Activated CD8-positive, alpha-beta memory T cell treated with anti-CD3 and anti-CD28 coated beads, Interleukin-2, amount 10 ng/mL, durations not matched to agents 7 days and 5 days (primary cell): ENCODE results near the gene SMAD3. TPM values are rescaled to one million over a fixed set of nuclear protein-coding genes. Genes with fewer than 3 reads are reported as not detected.
"Not testable (repeated sequence)": the region's sequence is repeated elsewhere in the genome, so short reads cannot be mapped to it uniquely, and the experiment has no call there.

Source experiments
- ATAC-seq: fragments of 150-1000 bp; cut with Tn5 transposase; one replicate; pipeline ENCODE4 v1.10.0; 2021; ENCODE audit warnings: moderate library complexity
- CTCF ChIA-PET: fragments of 350-600 bp; sonication (Branson Sonifier 250); formaldehyde crosslinking; loops from one replicate; lab custom pipeline; 2021; ENCODE audit warnings: antibody characterized with exemption; lab: Charles Lee
- DNase-seq: peaks from one replicate; pipeline ENCODE4 v3.0.0-alpha.2; 2020
- H3K27ac Mint-ChIP-seq: one replicate; pipeline ENCODE4 v1.8.0; 2021; ENCODE audit warnings: mild to moderate bottlenecking, mixed read lengths
- H3K27me3 Mint-ChIP-seq: one replicate; pipeline ENCODE4 v1.8.0; 2021; ENCODE audit warnings: mixed read lengths
- H3K36me3 Mint-ChIP-seq: one replicate; pipeline ENCODE4 v1.8.0; 2021; ENCODE audit warnings: mild to moderate bottlenecking, mixed read lengths
- H3K4me1 Mint-ChIP-seq: one replicate; pipeline ENCODE4 v1.8.0; 2021; ENCODE audit warnings: mixed read lengths
- H3K4me3 Mint-ChIP-seq: one replicate; pipeline ENCODE4 v1.8.0; 2021; ENCODE audit warnings: mild to moderate bottlenecking, moderate library complexity, mixed read lengths
- H3K9me3 Mint-ChIP-seq: one replicate; pipeline ENCODE4 v1.8.0; 2022; ENCODE audit warnings: low read depth, mixed read lengths
- total RNA-seq, 2 experiments: library from RNA; stranded (reverse); gene quantifications; one replicate each; pipeline ENCODE4 v1.2.3, GENCODE V29; 2021

The SMAD3 gene
- total RNA-seq, 2 experiments from 2014 or later, result 87.1 to 88.0 TPM

DNA sequence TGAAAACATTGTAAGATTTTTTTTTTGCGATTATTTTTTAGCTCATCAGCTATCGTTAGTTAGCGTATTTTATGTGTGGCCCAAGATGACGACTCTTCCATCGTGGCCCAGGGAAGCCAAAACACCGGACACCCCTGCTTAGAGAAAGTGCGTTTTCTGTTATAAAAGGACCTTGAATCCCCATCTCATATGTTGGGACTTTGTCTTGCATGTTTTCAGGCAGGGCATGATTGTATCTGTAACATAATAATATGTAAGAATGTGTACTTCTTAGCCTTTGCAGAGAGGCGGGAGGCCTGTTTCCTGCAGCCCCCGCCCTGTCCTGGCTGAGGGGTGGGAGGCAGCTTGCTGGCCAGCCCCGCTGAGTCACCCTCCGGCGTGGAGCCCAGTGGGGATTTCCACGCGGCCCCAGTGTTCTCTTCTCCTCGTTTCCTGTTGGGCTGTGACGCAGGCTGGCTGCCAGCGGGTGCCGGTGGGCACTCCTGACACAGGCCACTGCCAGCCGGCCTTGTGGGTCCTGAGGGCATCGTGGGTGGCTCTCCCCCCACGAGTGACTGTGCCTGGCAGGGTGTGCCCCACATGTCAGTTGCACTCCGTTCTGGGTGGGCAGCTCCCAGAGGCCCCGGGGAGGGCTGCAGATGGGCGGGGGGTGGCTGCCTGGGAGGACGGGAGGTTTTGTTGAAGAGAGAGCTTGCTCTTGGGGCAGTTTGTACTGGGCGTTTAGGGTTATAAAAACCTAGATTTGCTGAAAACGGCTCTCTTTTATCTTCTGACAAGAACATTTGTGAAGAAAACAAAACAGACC is 55.6 kb downstream of the SMAD3 start:
- peak overlapping the region; percentile 38 for H3K4me3 Mint-ChIP-seq
- peaks cover 84% of the 10 kb centered on the region for H3K4me1 Mint-ChIP-seq
- CTCF ChIA-PET, result interaction anchor here (0.9 to 4.3 kb wide), 7 partner anchors 10 to 59 kb away, joined by 3 to 18 read pairs (median 3); no protein-coding TSS in a partner anchor
- peak overlapping the region; percentile 92 for H3K27ac Mint-ChIP-seq
- H3K9me3 Mint-ChIP-seq, result no peaks in the 10 kb centered on the region
- H3K36me3 Mint-ChIP-seq, result peaks cover 28% of the 10 kb centered on the region
- H3K27me3 Mint-ChIP-seq, result no peaks in the 10 kb centered on the region
- DNase-seq (peak; percentile 90), ATAC-seq (peak; percentile 95)

DNA sequence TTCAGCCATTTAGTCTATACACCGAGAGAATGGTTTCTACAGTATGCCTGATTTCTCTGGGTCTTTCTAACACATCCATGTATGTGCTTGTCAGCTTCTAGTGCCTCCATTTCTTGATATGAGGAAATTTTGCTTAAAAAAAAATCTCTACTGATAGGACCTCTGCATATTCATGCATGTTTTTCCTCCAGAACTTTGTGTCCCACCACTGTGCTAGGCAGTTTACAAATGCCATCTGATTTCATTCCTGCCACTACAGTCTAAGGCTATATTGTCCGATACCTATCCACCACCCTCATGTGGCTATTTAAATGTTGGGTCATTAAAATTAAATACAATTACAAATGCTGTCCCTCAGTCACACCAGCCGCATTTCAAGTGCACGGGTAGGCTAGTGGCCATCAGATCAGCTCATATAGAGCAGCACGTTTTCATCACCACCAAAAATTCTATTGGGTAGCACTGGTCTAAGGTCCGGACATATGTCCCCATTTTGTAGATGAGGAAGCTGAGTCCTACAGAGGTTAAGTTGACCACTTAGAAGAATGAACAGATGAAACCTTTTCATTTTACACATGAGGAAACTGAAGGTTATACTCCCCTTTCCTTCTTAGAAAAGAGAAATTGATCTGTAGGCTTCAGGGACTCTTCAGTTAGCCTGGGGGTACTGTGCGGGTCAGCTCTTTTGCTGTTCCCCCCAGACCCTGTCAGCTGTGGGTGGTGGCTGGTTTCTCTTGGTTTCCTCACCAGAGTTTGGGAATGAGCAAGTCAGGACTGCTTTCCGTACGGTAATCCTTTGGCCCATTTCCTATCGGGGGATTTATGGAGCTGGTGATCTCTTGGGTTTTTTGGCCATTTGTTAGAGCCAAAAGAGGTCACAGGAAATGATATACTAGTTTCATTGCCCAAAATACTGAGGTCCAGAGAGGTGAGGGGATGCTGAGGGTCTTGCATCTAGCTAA is 56.5 kb downstream of the SMAD3 start:
- no peak for ATAC-seq
- H3K4me1 Mint-ChIP-seq, result peaks cover 84% of the 10 kb centered on the region
- CTCF ChIA-PET, result interaction anchor here (1.0 to 4.3 kb wide), 4 partner anchors 11 to 115 kb away, joined by 3 to 18 read pairs (median 5); no protein-coding TSS in a partner anchor
- H3K36me3 Mint-ChIP-seq, result peaks cover 22% of the 10 kb centered on the region
- no peaks in the 10 kb centered on the region for H3K27me3 Mint-ChIP-seq
- no peak overlapping the region for H3K4me3 Mint-ChIP-seq
- peak overlapping the region; percentile 92 for H3K27ac Mint-ChIP-seq
- no peaks in the 10 kb centered on the region for H3K9me3 Mint-ChIP-seq
- no peak for DNase-seq

GRCh38 chr15:67122816-67123215 is 57.4 kb downstream of the SMAD3 start:
- ATAC-seq, DNase-seq, H3K27me3 Mint-ChIP-seq, H3K4me3 Mint-ChIP-seq, H3K27ac Mint-ChIP-seq, H3K9me3 Mint-ChIP-seq: not testable (repeated sequence)
- Mint-ChIP-seq H3K4me1 (peaks cover 83% of the 10 kb centered on the region), H3K36me3 (peaks cover 24% of the 10 kb centered on the region)
- CTCF ChIA-PET, result interaction anchor here (1.0 to 2.3 kb wide), 3 partner anchors 12 to 114 kb away, joined by 3 to 7 read pairs (median 3); no protein-coding TSS in a partner anchor

DNA sequence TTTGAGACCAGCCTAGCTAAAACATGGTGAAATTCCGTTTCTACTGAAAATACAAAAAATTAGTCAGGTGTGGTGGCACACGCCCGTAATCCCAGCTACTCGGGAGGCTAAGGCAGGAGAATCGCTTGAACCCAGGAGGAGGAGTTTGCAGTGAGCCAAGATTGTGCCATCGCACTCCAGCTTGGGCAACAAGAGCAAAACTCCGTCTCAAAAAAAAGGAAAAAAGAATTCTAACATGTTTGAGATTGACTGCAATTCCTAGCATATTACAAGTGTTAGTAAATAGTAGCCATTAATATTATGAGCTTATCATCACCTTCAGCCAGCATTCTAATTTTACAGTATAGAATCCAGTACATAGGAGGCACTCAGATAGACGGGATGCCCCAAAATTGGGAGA is 57.9 kb downstream of the SMAD3 start:
- not testable (repeated sequence) for ATAC-seq

DNA sequence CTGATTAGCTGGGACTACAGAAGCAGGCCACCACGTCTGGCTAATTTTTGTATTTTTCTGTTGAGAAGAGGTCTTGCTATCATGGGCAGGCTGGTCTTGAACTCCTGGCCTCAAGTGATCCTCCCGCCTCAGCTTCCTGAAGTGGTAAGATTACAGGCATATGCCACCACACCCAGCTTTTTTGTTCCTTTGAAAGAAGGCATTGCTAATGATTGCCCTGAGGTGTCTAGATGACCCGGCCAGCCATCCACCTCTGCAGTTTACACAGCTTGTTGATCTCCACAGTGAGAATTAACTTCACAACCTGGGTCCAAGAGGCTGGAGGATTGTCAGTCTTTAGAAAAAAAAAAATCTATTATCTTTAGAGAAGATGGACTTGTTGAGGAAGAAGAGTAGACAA is 58.7 kb downstream of the SMAD3 start:
- Mint-ChIP-seq H3K9me3 (no peaks in the 10 kb centered on the region), H3K27ac (peak overlapping the region; percentile 69), H3K36me3 (peaks cover 14% of the 10 kb centered on the region), H3K4me1 (peaks cover 79% of the 10 kb centered on the region), H3K27me3 (no peaks in the 10 kb centered on the region), H3K4me3 (no peak overlapping the region)
- no peak for DNase-seq
- CTCF ChIA-PET, result interaction anchor here (1.2 to 1.6 kb wide), 3 partner anchors 10 to 25 kb away, joined by 3 to 4 read pairs (median 3); no protein-coding TSS in a partner anchor
- no peak for ATAC-seq

More for the DNA sequence above, 57.9 kb downstream of the SMAD3 start:
- H3K9me3 Mint-ChIP-seq, H3K27ac Mint-ChIP-seq, DNase-seq, H3K4me3 Mint-ChIP-seq, H3K27me3 Mint-ChIP-seq: not testable (repeated sequence)
- H3K4me1 Mint-ChIP-seq, result peaks cover 82% of the 10 kb centered on the region
- CTCF ChIA-PET, result interaction anchor here (0.7 to 2.3 kb wide), 4 partner anchors 11 to 38 kb away, joined by 3 to 7 read pairs (median 4); no protein-coding TSS in a partner anchor
- peaks cover 21% of the 10 kb centered on the region for H3K36me3 Mint-ChIP-seq

- DNase-seq (no peak), ATAC-seq (no peak)
- Mint-ChIP-seq H3K27me3 (no peaks in the 10 kb centered on the region), H3K4me1 (peaks cover 75% of the 10 kb centered on the region), H3K4me3 (no peak overlapping the region), H3K9me3 (no peaks in the 10 kb centered on the region), H3K36me3 (peaks cover 11% of the 10 kb centered on the region), H3K27ac (peak overlapping the region; percentile 69)
- CTCF ChIA-PET, result interaction anchor here (1.2 to 1.6 kb wide), 3 partner anchors 9 to 26 kb away, joined by 3 to 4 read pairs (median 3); no protein-coding TSS in a partner anchor
These were observed 59.6 kb downstream of the SMAD3 start for GRCh38 chr15:67124911-67125588.

GRCh38 chr15:67125589-67126502 is 60.4 kb downstream of the SMAD3 start:
- no peak overlapping the region for H3K4me3 Mint-ChIP-seq
- DNase-seq, result no peak
- ATAC-seq, result no peak
- CTCF ChIA-PET, result interaction anchor here (1.6 kb wide), 1 partner anchor 16 kb away, joined by 3 read pairs; no protein-coding TSS in a partner anchor
- H3K36me3 Mint-ChIP-seq, result peaks cover 7% of the 10 kb centered on the region
- no peaks in the 10 kb centered on the region for H3K9me3 Mint-ChIP-seq
- no peaks in the 10 kb centered on the region for H3K27me3 Mint-ChIP-seq
- peaks cover 75% of the 10 kb centered on the region for H3K4me1 Mint-ChIP-seq
- no peak overlapping the region for H3K27ac Mint-ChIP-seq

DNA sequence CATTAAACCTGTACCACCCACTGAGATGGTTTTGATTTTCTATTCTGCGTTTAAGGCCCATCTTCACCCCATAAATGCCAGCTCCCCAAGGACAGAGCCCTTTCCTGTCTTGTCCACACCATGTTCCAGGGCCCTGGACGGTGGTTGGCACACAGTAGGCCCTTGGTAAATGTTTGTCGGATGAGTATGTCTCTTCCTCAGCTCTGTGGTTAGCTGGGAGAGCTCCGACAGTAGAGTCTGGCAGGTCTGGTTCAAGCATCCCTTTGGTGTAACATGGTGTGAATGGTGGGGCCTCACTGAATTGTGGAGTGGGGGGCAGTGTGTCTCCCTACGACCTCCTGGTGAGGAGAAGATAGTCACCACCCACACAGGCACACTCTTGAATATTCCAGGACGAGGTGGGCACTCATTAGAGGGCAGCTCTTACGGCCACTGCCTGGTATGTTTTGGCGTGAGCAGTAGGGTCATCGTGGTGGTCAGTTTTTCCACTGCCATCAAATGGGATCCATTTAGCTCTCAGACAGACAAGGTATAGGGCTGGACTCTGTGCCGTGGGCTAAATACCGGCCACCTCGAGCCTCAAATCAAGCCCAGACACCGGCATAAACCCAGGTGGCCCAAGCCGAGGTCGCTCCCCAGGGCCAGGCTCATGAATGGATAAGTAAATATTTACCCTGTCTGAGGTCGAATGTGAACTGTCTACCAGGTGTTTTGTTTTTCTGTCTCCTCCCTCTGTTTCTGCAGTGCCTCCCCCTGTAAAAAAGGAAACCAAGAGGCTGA is 61.3 kb downstream of the SMAD3 start:
- Mint-ChIP-seq H3K36me3 (peaks cover 7% of the 10 kb centered on the region), H3K27ac (no peak overlapping the region), H3K4me3 (no peak overlapping the region), H3K9me3 (no peaks in the 10 kb centered on the region), H3K27me3 (no peaks in the 10 kb centered on the region), H3K4me1 (peaks cover 75% of the 10 kb centered on the region)
- DNase-seq (no peak), ATAC-seq (no peak)
- CTCF ChIA-PET, result no interaction called here

DNA sequence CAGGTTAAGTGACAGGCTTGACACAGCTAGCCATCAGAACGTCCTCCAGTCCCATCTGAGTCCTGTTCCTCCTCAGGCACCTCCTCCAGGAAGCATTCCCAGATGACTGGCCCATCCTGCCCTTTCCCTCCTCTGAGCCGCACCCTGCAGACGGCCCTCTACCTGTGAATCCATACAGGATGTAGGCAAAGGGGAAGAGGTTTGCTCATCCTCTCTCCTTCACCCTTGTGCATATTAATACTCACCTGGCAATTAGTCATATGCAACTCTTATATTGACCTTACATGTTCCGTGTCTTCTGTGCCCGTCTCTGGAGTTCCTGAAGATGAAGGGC is 61.9 kb downstream of the SMAD3 start:
- DNase-seq (no peak), ATAC-seq (no peak)
- H3K4me1 Mint-ChIP-seq, result peaks cover 75% of the 10 kb centered on the region
- no peak overlapping the region for H3K4me3 Mint-ChIP-seq
- H3K27me3 Mint-ChIP-seq, result no peaks in the 10 kb centered on the region
- H3K27ac Mint-ChIP-seq, result peak overlapping the region; percentile 1
- no peaks in the 10 kb centered on the region for H3K9me3 Mint-ChIP-seq
- peaks cover 7% of the 10 kb centered on the region for H3K36me3 Mint-ChIP-seq
- CTCF ChIA-PET, result interaction anchor here (1.4 kb wide), 1 partner anchor 8 kb away, joined by 3 read pairs; no protein-coding TSS in a partner anchor

GRCh38 chr15:67127965-67128364 is 62.6 kb downstream of the SMAD3 start:
- ATAC-seq (no peak), DNase-seq (no peak)
- Mint-ChIP-seq H3K27ac (peak overlapping the region; percentile 6), H3K4me1 (peaks cover 77% of the 10 kb centered on the region), H3K4me3 (no peak overlapping the region), H3K27me3 (no peaks in the 10 kb centered on the region), H3K36me3 (peaks cover 7% of the 10 kb centered on the region), H3K9me3 (no peaks in the 10 kb centered on the region)
- CTCF ChIA-PET, result interaction anchor here (1.0 to 1.4 kb wide), 2 partner anchors 9 to 42 kb away, joined by 3 read pairs; no protein-coding TSS in a partner anchor

- ATAC-seq, result no peak
- Mint-ChIP-seq H3K36me3 (peaks cover 7% of the 10 kb centered on the region), H3K4me1 (peaks cover 86% of the 10 kb centered on the region), H3K9me3 (no peaks in the 10 kb centered on the region), H3K27me3 (no peaks in the 10 kb centered on the region), H3K27ac (no peak overlapping the region), H3K4me3 (no peak overlapping the region)
- CTCF ChIA-PET, result interaction anchor here (1.0 to 1.6 kb wide), 4 partner anchors 10 to 110 kb away, joined by 3 to 4 read pairs (median 3); no protein-coding TSS in a partner anchor
- DNase-seq, result no peak
These were observed 64.8 kb downstream of the SMAD3 start for GRCh38 chr15:67130166-67130565.
